Naive thymus-derived CD4-positive, alpha-beta T cell (primary cell): ENCODE results near the gene NTRK3. TPM values are rescaled to one million over a fixed set of nuclear protein-coding genes. Genes with fewer than 3 reads are reported as not detected.

Source experiments
- ATAC-seq: fragments of 150-1000 bp; cut with Tn5 transposase; 2 replicates; pipeline ENCODE4 v1.10.0; 2021; ENCODE audit warnings: mild to moderate bottlenecking, moderate library complexity
- CTCF ChIA-PET: fragments of 350-600 bp; sonication (Branson Sonifier 250); formaldehyde crosslinking; loops from one replicate; lab custom pipeline; 2021; ENCODE audit warnings: antibody characterized with exemption; lab: Charles Lee
- POLR2A ChIA-PET: fragments of 350-600 bp; sonication (Branson Sonifier 250); formaldehyde crosslinking; loops from one replicate; lab custom pipeline; 2021; ENCODE audit warnings: antibody characterized with exemption, inconsistent platforms; lab: Charles Lee
- DNase-seq, 9 donors: peaks; one replicate each; pipeline versions ENCODE4 v3.0.0 to v3.0.0-alpha.2; 2020 to 2022; ENCODE audit warnings: mixed read lengths in 1 of 9
- H3K27ac ChIP-seq: one replicate; pipeline ENCODE4 v1.7.0; 2013; ENCODE audit warnings: mild to moderate bottlenecking, low read depth, low read length, moderate library complexity
- H3K27me3 ChIP-seq, 2 donors: one replicate each; pipeline ENCODE4 v1.7.0; 2013; ENCODE audit warnings: low read length in 2 of 2, mild to moderate bottlenecking in 2 of 2, moderate library complexity in 2 of 2; ENCODE audit not compliant: control insufficient read depth in 2 of 2, insufficient read depth in 2 of 2
- H3K36me3 ChIP-seq, 3 experiments: 1 replicate in 2 of 3; 2 replicates in 1 of 3; pipeline ENCODE4 v1.7.0; 2013; ENCODE audit warnings: low read length in 3 of 3, mild to moderate bottlenecking in 3 of 3, moderate library complexity in 1 of 3; ENCODE audit not compliant: insufficient read depth in 3 of 3, control insufficient read depth in 2 of 3
- H3K4me1 ChIP-seq, 2 donors: one replicate each; pipeline ENCODE4 v1.7.0; 2013; ENCODE audit warnings: low read length in 2 of 2, mild to moderate bottlenecking in 2 of 2, moderate library complexity in 1 of 2; ENCODE audit not compliant: control insufficient read depth in 2 of 2, insufficient read depth in 2 of 2
- H3K4me3 ChIP-seq: 2 replicates; pipeline ENCODE4 v1.7.0; 2013; ENCODE audit warnings: mild to moderate bottlenecking, low read length
- H3K9me3 ChIP-seq, 3 experiments: 1 replicate in 2 of 3; 2 replicates in 1 of 3; pipeline ENCODE4 v1.7.0; 2013; ENCODE audit warnings: low read length in 3 of 3; ENCODE audit not compliant: control insufficient read depth in 2 of 3
- H3K27ac Mint-ChIP-seq, 9 donors: one replicate each; pipeline ENCODE4 v1.8.0; 2020 to 2022; ENCODE audit warnings: mixed read lengths in 9 of 9, mild to moderate bottlenecking in 8 of 9, moderate library complexity in 5 of 9, inconsistent platforms in 2 of 9
- H3K27me3 Mint-ChIP-seq, 5 donors: one replicate each; pipeline ENCODE4 v1.8.0; 2021 to 2022; ENCODE audit warnings: mixed read lengths in 5 of 5, mild to moderate bottlenecking in 1 of 5
- H3K36me3 Mint-ChIP-seq, 5 donors: one replicate each; pipeline ENCODE4 v1.8.0; 2020 to 2022; ENCODE audit warnings: mixed read lengths in 5 of 5, mild to moderate bottlenecking in 3 of 5, inconsistent platforms in 1 of 5
- H3K4me1 Mint-ChIP-seq, 7 donors: one replicate each; pipeline ENCODE4 v1.8.0; 2020 to 2022; ENCODE audit warnings: mixed read lengths in 7 of 7, mild to moderate bottlenecking in 3 of 7, inconsistent platforms in 1 of 7
- H3K4me3 Mint-ChIP-seq, 10 donors: one replicate each; pipeline ENCODE4 v1.8.0; 2020 to 2022; ENCODE audit warnings: mild to moderate bottlenecking in 10 of 10, mixed read lengths in 10 of 10, moderate library complexity in 6 of 10, inconsistent platforms in 2 of 10
- H3K9me3 Mint-ChIP-seq, 11 donors: one replicate each; pipeline ENCODE4 v1.8.0; 2020 to 2022; ENCODE audit warnings: mixed read lengths in 11 of 11, mild to moderate bottlenecking in 4 of 11, inconsistent platforms in 1 of 11, moderate library complexity in 1 of 11
- intact Hi-C, 2 donors: fragments of 100-400 bp; cut with micrococcal nuclease; formaldehyde crosslinking; loops; one replicate each; pipeline ENCODE4 v1.15.1; 2023
- polyA plus RNA-seq, 2 donors: library from polyadenylated mRNA; unstranded; fragments of 300-500 nt; fragmentation: Illumina TruSeq; gene quantifications; one replicate each; pipeline ENCODE4 v1.2.3, GENCODE V29; 2021
- total RNA-seq, 6 experiments: library from RNA in 5 of 6; stranded (reverse) in 5 of 6; gene quantifications; 1 replicate in 5 of 6; 2 replicates in 1 of 6; pipeline ENCODE4 v1.2.3 and lab custom pipeline; 2021 to 2026

Gene NTRK3
- total and polyA plus RNA-seq, 7 experiments from 2014 or later, result 0.05 to 0.78 TPM; not detected in 5

DNA sequence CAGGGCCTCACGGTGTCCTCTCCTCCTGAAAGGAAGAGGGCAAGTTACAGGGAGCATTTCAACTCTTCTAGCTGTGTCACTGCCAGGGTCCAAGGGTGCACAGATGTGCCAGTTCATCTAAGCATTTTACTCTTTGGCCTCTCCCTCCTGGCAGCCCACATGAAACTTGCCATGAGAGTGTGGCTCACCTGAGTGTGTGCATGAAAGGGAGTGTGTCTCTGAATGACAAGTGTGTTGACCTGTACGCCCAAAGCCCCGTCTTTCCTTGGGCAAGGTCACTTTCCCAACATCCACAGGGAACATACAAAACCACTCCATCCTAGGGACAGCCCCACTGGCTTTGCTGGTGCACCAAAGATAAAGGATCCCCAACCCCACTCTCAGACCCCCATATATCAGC, 280.0 kb downstream of the NTRK3 start:
- Mint-ChIP-seq H3K4me1 (peaks cover 0 to 2% (median 0%) of the 10 kb centered on the region in 7 donors), H3K9me3 (peaks cover 0 to 2% (median 0%) of the 10 kb centered on the region in 11 donors), H3K4me3 (no peak overlapping the region), H3K27ac (no peak overlapping the region), H3K27me3 (peaks cover 0 to 26% (median 7%) of the 10 kb centered on the region in 5 donors), H3K36me3 (no peaks in the 10 kb centered on the region)
- Histone ChIP-seq H3K27ac (no peak overlapping the region), H3K9me3 (no peaks in the 10 kb centered on the region), H3K4me3 (no peak overlapping the region), H3K27me3 (no peaks in the 10 kb centered on the region), H3K36me3 (no peaks in the 10 kb centered on the region), H3K4me1 (no peaks in the 10 kb centered on the region)
- ChIA-PET CTCF (no interaction called here), POLR2A (no interaction called here)
- DNase-seq, result no peak
- intact Hi-C loops, result no loop called here
- no peak for ATAC-seq

DNA sequence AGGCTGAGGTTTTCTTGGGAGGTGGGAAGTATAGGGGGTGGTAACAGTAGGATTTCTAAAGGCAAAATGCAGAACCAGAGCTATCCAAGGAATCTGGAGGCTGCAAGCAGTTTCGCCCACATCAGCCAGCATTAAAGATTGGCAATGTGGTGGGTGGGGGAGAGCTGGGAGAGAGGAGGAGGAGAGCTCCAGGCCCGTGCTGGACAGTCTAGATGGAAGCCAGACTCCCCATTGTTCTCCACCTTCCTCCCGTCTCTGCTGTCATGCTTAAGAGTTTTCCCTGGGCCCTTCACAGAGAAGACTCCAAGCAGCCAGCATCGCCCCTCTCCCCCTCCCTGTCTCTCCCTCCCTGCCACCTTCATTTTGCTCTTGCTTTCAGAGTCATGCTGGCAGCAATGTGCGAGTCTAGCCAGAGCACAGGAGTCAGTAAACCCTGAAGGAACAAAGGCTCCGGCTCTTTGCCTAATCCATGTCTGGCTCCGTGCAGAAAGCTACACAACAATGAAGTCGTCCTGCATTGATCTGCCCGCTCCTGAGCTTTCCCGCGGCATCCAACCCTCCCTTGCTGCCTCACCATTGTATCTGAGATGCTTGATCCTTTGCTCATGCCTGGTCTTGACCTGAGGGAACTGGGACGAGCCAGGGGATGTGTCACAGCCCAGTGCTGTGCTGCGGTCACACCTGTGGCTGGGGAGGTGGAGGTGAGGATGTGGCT, 282.9 kb downstream of the NTRK3 start:
- ATAC-seq (no peak), DNase-seq (no peak)
- CTCF ChIA-PET, result no interaction called here
- Histone ChIP-seq H3K27ac (no peak overlapping the region), H3K9me3 (no peaks in the 10 kb centered on the region), H3K4me1 (no peaks in the 10 kb centered on the region), H3K27me3 (no peaks in the 10 kb centered on the region), H3K36me3 (no peaks in the 10 kb centered on the region), H3K4me3 (no peak overlapping the region)
- H3K36me3 Mint-ChIP-seq, result no peaks in the 10 kb centered on the region
- no peak overlapping the region for H3K27ac Mint-ChIP-seq
- no peak overlapping the region for H3K4me3 Mint-ChIP-seq
- peaks cover 0 to 13% (median 10%) of the 10 kb centered on the region in 5 donors for H3K27me3 Mint-ChIP-seq
- peaks cover 0 to 2% (median 0%) of the 10 kb centered on the region in 11 donors for H3K9me3 Mint-ChIP-seq
- intact Hi-C loops, result no loop called here
- H3K4me1 Mint-ChIP-seq, result no peaks in the 10 kb centered on the region
- POLR2A ChIA-PET, result no interaction called here

DNA sequence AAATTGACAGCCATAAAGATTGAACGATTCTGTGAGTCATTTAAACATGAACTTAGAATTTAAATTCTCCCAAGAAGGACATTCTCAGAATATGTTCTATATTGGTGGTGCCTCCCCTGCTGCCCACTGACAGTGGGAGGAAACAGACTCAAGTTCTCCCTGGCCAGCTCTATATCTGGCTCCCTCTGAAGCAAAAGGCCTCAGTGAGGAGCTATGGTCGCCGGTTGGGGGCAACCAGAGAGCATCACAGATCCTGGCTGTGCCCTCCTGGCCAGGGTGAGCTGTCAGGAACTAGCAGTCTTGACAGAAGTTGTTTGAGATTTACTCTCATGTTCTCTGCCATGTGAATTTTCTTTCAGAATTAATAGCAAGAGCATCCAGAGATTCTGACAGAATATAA, 285.5 kb downstream of the NTRK3 start:
- Mint-ChIP-seq H3K27ac (no peak overlapping the region), H3K4me1 (no peaks in the 10 kb centered on the region), H3K9me3 (peaks cover 0 to 2% (median 0%) of the 10 kb centered on the region in 11 donors), H3K4me3 (no peak overlapping the region), H3K36me3 (no peaks in the 10 kb centered on the region), H3K27me3 (peaks cover 0 to 13% (median 2%) of the 10 kb centered on the region in 5 donors)
- no peaks in the 10 kb centered on the region for H3K4me1 ChIP-seq
- no peaks in the 10 kb centered on the region for H3K27me3 ChIP-seq
- POLR2A ChIA-PET, result no interaction called here
- no peak overlapping the region for H3K4me3 ChIP-seq
- H3K9me3 ChIP-seq, result no peaks in the 10 kb centered on the region
- CTCF ChIA-PET, result no interaction called here
- no peaks in the 10 kb centered on the region for H3K36me3 ChIP-seq
- no peak for DNase-seq
- intact Hi-C loops, result no loop called here
- no peak overlapping the region for H3K27ac ChIP-seq
- ATAC-seq, result no peak

DNA sequence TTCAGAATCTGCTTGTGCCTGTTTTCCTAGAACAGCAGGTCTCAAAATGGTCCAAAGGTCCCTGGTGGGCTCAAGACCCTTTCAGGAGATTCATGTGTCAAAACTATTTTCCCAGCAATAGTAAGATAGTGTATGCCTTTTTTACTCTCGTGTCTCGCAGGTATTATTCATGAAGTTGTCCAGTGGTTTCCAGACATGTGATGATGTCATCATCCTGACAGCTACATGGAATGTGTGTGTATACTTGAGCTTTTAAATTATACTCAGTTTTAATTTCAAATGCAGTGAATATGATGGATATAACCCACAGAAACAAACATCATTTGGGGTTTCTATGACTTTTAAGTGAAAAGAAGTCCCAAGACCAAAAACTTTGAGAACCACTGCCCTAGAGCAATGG, 288.6 kb downstream of the NTRK3 start:
- intact Hi-C loops, result no loop called here
- Histone ChIP-seq H3K9me3 (no peaks in the 10 kb centered on the region), H3K4me1 (no peaks in the 10 kb centered on the region), H3K4me3 (no peak overlapping the region), H3K27me3 (no peaks in the 10 kb centered on the region), H3K27ac (no peak overlapping the region), H3K36me3 (no peaks in the 10 kb centered on the region)
- no peak for ATAC-seq
- Mint-ChIP-seq H3K9me3 (peaks cover 0 to 2% (median 0%) of the 10 kb centered on the region in 11 donors), H3K36me3 (no peaks in the 10 kb centered on the region), H3K4me1 (no peaks in the 10 kb centered on the region), H3K4me3 (no peak overlapping the region), H3K27me3 (peaks cover 0 to 5% (median 0%) of the 10 kb centered on the region in 5 donors), H3K27ac (no peak overlapping the region)
- DNase-seq, result no peak
- ChIA-PET POLR2A (no interaction called here), CTCF (no interaction called here)

DNA sequence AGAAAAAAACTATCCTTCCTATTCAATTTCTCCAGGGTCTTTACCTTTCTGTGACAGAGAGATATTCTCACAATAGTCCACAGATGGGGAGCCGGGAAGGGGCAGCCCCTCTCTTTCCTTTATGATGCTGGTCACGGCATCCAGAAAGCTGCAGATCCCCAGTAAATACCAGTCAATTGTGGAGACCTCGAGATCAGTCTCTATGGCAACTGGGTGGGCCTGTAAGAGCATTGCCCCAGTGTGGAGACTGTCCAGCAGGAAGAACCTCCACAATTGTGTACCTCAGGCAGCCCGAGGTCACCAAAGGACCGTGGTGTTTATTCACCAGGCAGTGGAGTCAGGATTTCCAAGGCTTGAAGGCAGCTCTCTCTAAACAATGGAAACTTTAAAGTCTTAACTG, 291.2 kb downstream of the NTRK3 start:
- Histone ChIP-seq H3K27me3 (no peaks in the 10 kb centered on the region), H3K4me1 (no peaks in the 10 kb centered on the region), H3K9me3 (no peaks in the 10 kb centered on the region), H3K4me3 (no peak overlapping the region), H3K36me3 (no peaks in the 10 kb centered on the region), H3K27ac (no peak overlapping the region)
- DNase-seq, result no peak
- no peak overlapping the region for H3K4me3 Mint-ChIP-seq
- no peak for ATAC-seq
- H3K27ac Mint-ChIP-seq, result no peak overlapping the region
- intact Hi-C loops, result no loop called here
- H3K27me3 Mint-ChIP-seq, result peaks cover 0 to 9% (median 7%) of the 10 kb centered on the region in 5 donors
- ChIA-PET POLR2A (no interaction called here), CTCF (no interaction called here)
- no peaks in the 10 kb centered on the region for H3K36me3 Mint-ChIP-seq
- peaks cover 0 to 2% (median 0%) of the 10 kb centered on the region in 11 donors for H3K9me3 Mint-ChIP-seq
- H3K4me1 Mint-ChIP-seq, result peaks cover 0 to 6% (median 0%) of the 10 kb centered on the region in 7 donors

DNA sequence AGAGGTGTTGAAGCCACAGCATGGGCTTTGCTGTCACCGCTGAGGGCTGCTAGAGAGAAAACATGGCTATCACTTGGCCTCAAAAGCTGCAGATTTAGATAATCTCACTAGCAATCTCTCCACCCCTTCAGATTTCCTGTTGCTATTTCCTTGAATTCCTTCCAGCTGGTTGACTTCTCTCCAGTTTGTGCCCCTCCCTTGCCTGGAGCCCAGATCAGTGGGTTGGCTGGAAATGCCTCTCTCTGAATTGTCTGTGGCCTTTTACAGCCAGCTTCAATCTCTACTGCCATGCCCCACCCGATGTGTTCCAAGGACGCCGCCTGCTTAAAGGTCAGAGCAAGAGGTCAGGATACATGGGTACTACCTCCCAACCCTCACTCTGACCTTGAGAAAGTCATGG, 294.1 kb downstream of the NTRK3 start:
- ATAC-seq, result no peak
- Histone ChIP-seq H3K36me3 (no peaks in the 10 kb centered on the region), H3K4me3 (no peak overlapping the region), H3K9me3 (no peaks in the 10 kb centered on the region), H3K27me3 (no peaks in the 10 kb centered on the region), H3K27ac (no peak overlapping the region), H3K4me1 (no peaks in the 10 kb centered on the region)
- peaks cover 0 to 2% (median 0%) of the 10 kb centered on the region in 11 donors for H3K9me3 Mint-ChIP-seq
- peaks cover 0 to 6% (median 0%) of the 10 kb centered on the region in 7 donors for H3K4me1 Mint-ChIP-seq
- H3K4me3 Mint-ChIP-seq, result no peak overlapping the region
- peak overlapping the region in 1 of 9 donors; percentile 53 for H3K27ac Mint-ChIP-seq
- ChIA-PET CTCF (no interaction called here), POLR2A (no interaction called here)
- intact Hi-C loops, result no loop called here
- H3K36me3 Mint-ChIP-seq, result no peaks in the 10 kb centered on the region
- H3K27me3 Mint-ChIP-seq, result peaks cover 0 to 14% (median 3%) of the 10 kb centered on the region in 5 donors
- no peak for DNase-seq

DNA sequence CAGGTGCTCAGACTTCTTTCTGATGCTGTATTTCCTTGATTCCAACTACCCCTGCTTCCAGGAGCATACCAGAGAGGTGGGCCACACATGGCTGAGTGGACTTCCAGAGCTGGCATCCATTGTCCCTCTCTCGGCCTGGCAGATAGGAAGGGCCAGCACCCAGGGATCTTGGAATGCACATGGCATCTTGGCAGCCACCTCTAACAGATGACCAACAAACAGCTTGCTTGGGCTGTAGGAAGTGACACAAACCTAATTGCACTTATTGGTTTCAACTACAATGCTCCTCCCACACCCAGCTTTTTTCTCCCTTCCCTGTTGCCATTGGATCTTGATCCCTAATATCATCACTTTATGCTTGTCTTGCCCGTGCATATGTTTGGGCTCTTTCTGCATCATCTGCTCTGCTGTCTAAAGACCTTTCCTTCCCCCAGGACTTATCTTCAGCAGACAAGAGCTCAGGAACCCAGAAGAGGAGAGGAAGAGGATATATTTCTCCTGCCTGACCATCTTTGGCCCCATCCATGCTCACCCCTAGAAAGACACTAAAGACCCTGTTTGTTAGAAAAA, 294.6 kb downstream of the NTRK3 start:
- Histone ChIP-seq H3K36me3 (no peaks in the 10 kb centered on the region), H3K4me3 (no peak overlapping the region), H3K4me1 (no peaks in the 10 kb centered on the region), H3K27me3 (no peaks in the 10 kb centered on the region), H3K9me3 (no peaks in the 10 kb centered on the region), H3K27ac (no peak overlapping the region)
- ATAC-seq (no peak), DNase-seq (no peak)
- H3K9me3 Mint-ChIP-seq, result peaks cover 0 to 2% (median 0%) of the 10 kb centered on the region in 11 donors
- no peaks in the 10 kb centered on the region for H3K36me3 Mint-ChIP-seq
- CTCF ChIA-PET, result no interaction called here
- intact Hi-C loops, result no loop called here
- H3K27me3 Mint-ChIP-seq, result peaks cover 0 to 14% (median 3%) of the 10 kb centered on the region in 5 donors
- H3K27ac Mint-ChIP-seq, result no peak overlapping the region
- POLR2A ChIA-PET, result no interaction called here
- no peak overlapping the region for H3K4me3 Mint-ChIP-seq
- peaks cover 0 to 6% (median 0%) of the 10 kb centered on the region in 7 donors for H3K4me1 Mint-ChIP-seq
